Colon (tissue), 2 donors: ENCODE measurements around the gene SSX4.
"Not testable (repeated sequence)": the region's sequence is repeated elsewhere in the genome, so short reads cannot be mapped to it uniquely, and the experiment has no call there.

Experiments used
- FAIRE-seq: peaks from 2 replicates; lab custom pipeline; 2012; peaks lifted over from hg19 to GRCh38; lab: Jason Lieb, UNC
- donor health status: control.
- donor health status: control.

Gene SSX4

GRCh38 chrX:48383239-48383638 lies at the start of gene SSX4:
Gene SSX4 (plus strand): TSS chrX:48383539. CDS start chrX:48384054, 515 bp downstream.
- not testable (repeated sequence) for FAIRE-seq

GRCh38 chrX:48346059-48346458 lies 37.3 kb upstream of the SSX4 start:
- not testable (repeated sequence) for FAIRE-seq

GRCh38 chrX:48356315-48357094 lies 26.8 kb upstream of the SSX4 start, which contains the start of gene SSX3:
Gene SSX3 (minus strand): TSS chrX:48356703. CDS start chrX:48355249, 1,454 bp downstream.
- not testable (repeated sequence) for FAIRE-seq

- no peak for FAIRE-seq
These were observed 25.7 kb upstream of the SSX4 start for GRCh38 chrX:48357681-48358080.

- FAIRE-seq = not testable (repeated sequence)
These were observed 24.1 kb upstream of the SSX4 start for GRCh38 chrX:48359281-48359680.

GRCh38 chrX:48367717-48368408 lies 15.5 kb upstream of the SSX4 start:
- not testable (repeated sequence) for FAIRE-seq

GRCh38 chrX:48370408-48370807 lies 12.9 kb upstream of the SSX4 start:
- FAIRE-seq = peak; percentile 97

GRCh38 chrX:48396931-48397330 lies 13.6 kb downstream of the SSX4 start:
- not testable (repeated sequence) for FAIRE-seq

- FAIRE-seq = not testable (repeated sequence)
These were observed 14.5 kb downstream of the SSX4 start for GRCh38 chrX:48397825-48398224.

- not testable (repeated sequence) for FAIRE-seq
These were observed 28.5 kb downstream of the SSX4 start, which contains the start of gene SSX4B for GRCh38 chrX:48411860-48412259. Gene SSX4B (minus strand): TSS chrX:48411960. CDS start chrX:48411372, 588 bp downstream.

GRCh38 chrX:48427027-48427716 lies 43.8 kb downstream of the SSX4 start:
- not testable (repeated sequence) for FAIRE-seq

- not testable (repeated sequence) for FAIRE-seq
These were observed 46.3 kb downstream of the SSX4 start for GRCh38 chrX:48429606-48430005.

- not testable (repeated sequence) for FAIRE-seq
These were observed 46.8 kb downstream of the SSX4 start for GRCh38 chrX:48430166-48430565.

- not testable (repeated sequence) for FAIRE-seq
These were observed 50.4 kb downstream of the SSX4 start for GRCh38 chrX:48433713-48434112.
